MM.1S (cell line): ENCODE data around the gene SLX4IP.

Experiments used
- CTCF ChIP-seq: fragments of 300-600 bp; sonication (generic); IDR thresholded peaks from 2 replicates; pipeline ENCODE4 v1.5.1; 2016; ENCODE audit warnings: antibody characterized with exemption, low read length, mixed read lengths
- EZH2 ChIP-seq: fragments of 300-600 bp; sonication (generic); optimal IDR thresholded peaks from 2 replicates; pipeline ENCODE3; 2017; ENCODE audit warnings: low read depth, mild to moderate bottlenecking, antibody characterized with exemption, low read length, mixed read lengths
- EZH2phosphoT487 ChIP-seq: fragments of 300-600 bp; sonication (generic); IDR thresholded peaks from 2 replicates; pipeline ENCODE4 v1.6.1; 2018; ENCODE audit warnings: antibody characterized with exemption, low read length

- no peak for TF ChIP-seq CTCF
- TF ChIP-seq EZH2, result no peak
- TF ChIP-seq EZH2phosphoT487, result no peak
Measured at GRCh38 chr20:10649797-10650160, 214.7 kb downstream of the SLX4IP start.
